Measurements from ENCODE around the gene PRR14. TPM values are rescaled to one million over a fixed set of nuclear protein-coding genes. Genes with fewer than 3 reads are reported as not detected.

The PRR14 gene
- total and polyA plus RNA-seq, 2 of the 8 experiments (the other 6 are each of a cell fraction or from before 2014, with no cell fraction given) = 3.6 to 16.1 TPM

- no peak for TF ChIP-seq TAF7 (optimal IDR thresholded peaks at IDR 0.05; ENCODE audit: borderline replicate concordance, low read depth, low read length)
- no peak for TF ChIP-seq CEBPB (IDR thresholded peaks at IDR 0.05; ENCODE audit: low read depth, low read length)
- no peak for TF ChIP-seq CTBP2 (IDR thresholded peaks at IDR 0.05; ENCODE audit: borderline replicate concordance, insufficient read depth, insufficient read length, low read length)
- no peak for TF ChIP-seq HDAC2 (IDR thresholded peaks at IDR 0.05; ENCODE audit: borderline replicate concordance in 1 of 2, low read depth in 2 of 2, low read length in 2 of 2)
- TF ChIP-seq CHD2 (IDR thresholded peaks at IDR 0.05; ENCODE audit: low read length) = no peak
- TF ChIP-seq CHD1 (IDR thresholded peaks at IDR 0.05; ENCODE audit: low read depth, low read length) = no peak
These were observed 16.7 kb downstream of the PRR14 start (continued) for GRCh38 chr16:30667361-30667905.

Measured in H1 (cell line).